Right lobe of liver (tissue), 4 donors: ENCODE measurements around the gene DDRGK1.

ENCODE experiments used
- POLR2A ChIP-seq: fragments of 450-650 bp; IDR thresholded peaks from one replicate; pipeline ENCODE4 v1.6.1; 2017; ENCODE audit warnings: antibody characterized with exemption, mild to moderate bottlenecking
- TF ChIP-seq, protein P1 (sequence below), 4 donors: fragments of 200-600 bp in 3 of 4; fragments of 450-650 bp in 1 of 4; IDR thresholded peaks; one replicate each; pipeline versions ENCODE4 v1.5.1 to v1.8.0; 2016 to 2022; ENCODE audit warnings: antibody characterized with exemption in 4 of 4, mild to moderate bottlenecking in 2 of 4
- donor health status: DM: no; HTN: no; CAD: no.
- donor health status: DM: no; HTN: no; CAD: no.
- donor health status: DM: no; HTN: yes; CAD: no.

DNA sequence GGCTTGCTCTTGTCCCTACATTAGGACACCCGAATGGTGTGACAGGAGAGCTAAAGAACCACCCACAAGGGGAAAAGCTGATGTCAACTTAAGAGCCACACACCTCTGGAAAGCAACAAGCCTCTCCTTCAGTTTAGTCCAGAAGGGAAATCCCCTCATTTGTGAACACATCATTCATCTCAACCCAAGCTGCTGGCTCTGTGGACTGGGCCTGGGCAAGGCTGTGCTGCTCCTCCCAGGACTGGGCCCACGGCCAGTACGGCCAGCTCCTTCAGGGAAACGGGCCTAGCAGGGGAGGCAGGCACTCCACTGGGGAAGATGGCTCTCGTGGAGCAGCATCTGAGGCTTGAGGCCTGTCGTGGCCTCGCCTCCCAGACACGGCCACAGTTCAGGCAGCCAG lies 47.3 kb upstream of the DDRGK1 start:
- TF ChIP-seq, protein P1, sequence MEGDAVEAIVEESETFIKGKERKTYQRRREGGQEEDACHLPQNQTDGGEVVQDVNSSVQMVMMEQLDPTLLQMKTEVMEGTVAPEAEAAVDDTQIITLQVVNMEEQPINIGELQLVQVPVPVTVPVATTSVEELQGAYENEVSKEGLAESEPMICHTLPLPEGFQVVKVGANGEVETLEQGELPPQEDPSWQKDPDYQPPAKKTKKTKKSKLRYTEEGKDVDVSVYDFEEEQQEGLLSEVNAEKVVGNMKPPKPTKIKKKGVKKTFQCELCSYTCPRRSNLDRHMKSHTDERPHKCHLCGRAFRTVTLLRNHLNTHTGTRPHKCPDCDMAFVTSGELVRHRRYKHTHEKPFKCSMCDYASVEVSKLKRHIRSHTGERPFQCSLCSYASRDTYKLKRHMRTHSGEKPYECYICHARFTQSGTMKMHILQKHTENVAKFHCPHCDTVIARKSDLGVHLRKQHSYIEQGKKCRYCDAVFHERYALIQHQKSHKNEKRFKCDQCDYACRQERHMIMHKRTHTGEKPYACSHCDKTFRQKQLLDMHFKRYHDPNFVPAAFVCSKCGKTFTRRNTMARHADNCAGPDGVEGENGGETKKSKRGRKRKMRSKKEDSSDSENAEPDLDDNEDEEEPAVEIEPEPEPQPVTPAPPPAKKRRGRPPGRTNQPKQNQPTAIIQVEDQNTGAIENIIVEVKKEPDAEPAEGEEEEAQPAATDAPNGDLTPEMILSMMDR (IDR thresholded peaks at IDR 0.05) = no peak
- TF ChIP-seq POLR2A = no peak
